Activated T-helper 1 cell treated with anti-CD3 and anti-CD28 coated beads, Interleukin-12 subunit alpha, Interleukin-12 subunit beta, Interleukin-2, Interleukin-4 antibody, amounts not matched to agents 30 ng/mL and 10 ng/mL and 1 ng/mL, durations not matched to agents 14 hours and 24 hours and 36 hours (primary cell): ENCODE results near the gene C12orf42. TPM values are rescaled to one million over a fixed set of nuclear protein-coding genes. Genes with fewer than 3 reads are reported as not detected.

Experiments
- DNase-seq: peaks from one replicate; pipeline ENCODE4 v3.0.0; 2021; ENCODE audit warnings: low spot score
- H3K27ac Mint-ChIP-seq: one replicate; pipeline ENCODE4 v1.8.0; 2021; ENCODE audit warnings: mild to moderate bottlenecking, mixed read lengths
- H3K27me3 Mint-ChIP-seq: one replicate; pipeline ENCODE4 v1.8.0; 2022; ENCODE audit warnings: mild to moderate bottlenecking, moderate library complexity, mixed read lengths; ENCODE audit not compliant: insufficient read depth
- H3K36me3 Mint-ChIP-seq: one replicate; pipeline ENCODE4 v1.8.0; 2021; ENCODE audit warnings: low read depth, mixed read lengths
- H3K4me1 Mint-ChIP-seq: one replicate; pipeline ENCODE4 v1.8.0; 2021; ENCODE audit warnings: low read depth, mixed read lengths
- H3K4me3 Mint-ChIP-seq: one replicate; pipeline ENCODE4 v1.8.0; 2021; ENCODE audit warnings: mild to moderate bottlenecking, moderate library complexity, mixed read lengths
- H3K9me3 Mint-ChIP-seq: one replicate; pipeline ENCODE4 v1.8.0; 2021; ENCODE audit warnings: mixed read lengths
- intact Hi-C: fragments of 100-400 bp; cut with micrococcal nuclease; formaldehyde crosslinking; loops from one replicate; pipeline ENCODE4 v1.15.1; 2024
- total RNA-seq: library from RNA; stranded (reverse); gene quantifications from 2 replicates; pipeline ENCODE4 v1.2.3, GENCODE V29; 2022

The C12orf42 gene
- total RNA-seq, 1 donor from 2014 or later, result not detected

DNA sequence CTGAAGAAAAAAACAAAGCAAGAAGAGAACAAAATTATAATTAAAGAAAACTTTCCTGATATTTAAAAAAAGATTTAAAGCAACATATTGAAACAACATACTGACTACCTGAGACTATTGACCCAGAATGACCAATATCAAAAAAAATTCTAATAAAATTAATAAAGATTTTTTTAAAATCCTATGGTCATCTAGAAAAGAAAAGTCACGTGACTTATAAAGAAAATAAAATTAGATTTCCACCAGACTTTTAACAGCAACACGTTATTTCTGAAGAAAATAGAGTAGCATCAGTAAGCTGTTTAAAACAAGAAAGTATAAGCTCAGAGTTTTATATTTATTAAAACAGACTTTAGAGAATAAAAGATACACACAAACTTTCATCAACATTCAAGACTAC lies 238.0 kb downstream of the C12orf42 start:
- Mint-ChIP-seq H3K36me3 (no peaks in the 10 kb centered on the region), H3K27ac (no peak overlapping the region), H3K9me3 (peaks cover 6% of the 10 kb centered on the region), H3K4me3 (no peak overlapping the region), H3K4me1 (no peaks in the 10 kb centered on the region), H3K27me3 (no peaks in the 10 kb centered on the region)
- no peak for DNase-seq
- intact Hi-C loops, result no loop called here

Other genes with a start within 250 kb of the C12orf42 start
- gene STAB2, start 91.3 kb upstream of the C12orf42 start, total RNA-seq, result not detected in 2 replicates